Breast epithelium (tissue), 4 donors: ENCODE measurements around the gene HMGB4. TPM values are rescaled to one million over a fixed set of nuclear protein-coding genes. Genes with fewer than 3 reads are reported as not detected.

Experiments
- DNase-seq, 2 donors: peaks; one replicate each; pipeline ENCODE4 v3.0.0-alpha.2; 2019; ENCODE audit warnings: low spot score in 2 of 2
- H3K27ac ChIP-seq, 2 donors: fragments of 200-600 bp; sonication (generic) in 1 of 2; one replicate each; pipeline ENCODE4 v1.5.1; 2016 to 2019; ENCODE audit warnings: mild to moderate bottlenecking in 1 of 2
- H3K27me3 ChIP-seq, 2 donors: fragments of 200-600 bp; sonication (generic) in 1 of 2; one replicate each; pipeline versions ENCODE4 v1.5.1 to v1.6.0; 2017 to 2019; ENCODE audit warnings: control low read depth in 1 of 2, mild to moderate bottlenecking in 1 of 2
- H3K36me3 ChIP-seq: fragments of 200-600 bp; one replicate; pipeline ENCODE4 v1.5.1; 2019
- H3K4me1 ChIP-seq, 2 donors: fragments of 200-600 bp; sonication (generic); one replicate each; pipeline ENCODE4 v1.5.1; 2016 to 2019; ENCODE audit warnings: control low read depth in 1 of 2
- H3K4me3 ChIP-seq, 3 donors: fragments of 200-600 bp; sonication (generic); 1 replicate in 2 of 3; 2 replicates in 1 of 3; pipeline ENCODE4 v1.5.1; 2016 to 2019; ENCODE audit warnings: mild to moderate bottlenecking in 3 of 3, moderate library complexity in 2 of 3
- H3K9me3 ChIP-seq, 2 donors: fragments of 200-600 bp; sonication (generic) in 1 of 2; one replicate each; pipeline ENCODE4 v1.5.1; 2016 to 2019; ENCODE audit warnings: control low read depth in 1 of 2
- POLR2A ChIP-seq: fragments of 450-650 bp; IDR thresholded peaks from one replicate; pipeline ENCODE4 v1.6.1; 2016; ENCODE audit warnings: antibody characterized with exemption, mild to moderate bottlenecking, moderate library complexity
- POLR2AphosphoS5 ChIP-seq, 3 donors: sonication (generic); formaldehyde crosslinking; IDR thresholded peaks; one replicate each; pipeline ENCODE4 v1.6.1; 2017; ENCODE audit warnings: antibody characterized with exemption in 3 of 3
- intact Hi-C: fragments of 100-400 bp; cut with DNase I; formaldehyde crosslinking; loops from one replicate; pipeline ENCODE4 v1.15.1; 2023; ENCODE audit warnings: low total_unique reads
- total RNA-seq, 3 donors: library from RNA; depleted of rRNA; stranded (reverse); fragments of >200 nt; gene quantifications; one replicate each; pipeline ENCODE4 v1.1.0, GENCODE V29; 2016
- TF ChIP-seq, protein P1 (sequence below), 3 donors: fragments of 450-650 bp; IDR thresholded peaks; one replicate each; pipeline ENCODE4 v1.5.1; 2016 to 2017; ENCODE audit warnings: antibody characterized with exemption in 3 of 3, mild to moderate bottlenecking in 3 of 3, moderate library complexity in 3 of 3

Gene HMGB4
- total RNA-seq, 3 donors from 2014 or later, result not detected

DNA sequence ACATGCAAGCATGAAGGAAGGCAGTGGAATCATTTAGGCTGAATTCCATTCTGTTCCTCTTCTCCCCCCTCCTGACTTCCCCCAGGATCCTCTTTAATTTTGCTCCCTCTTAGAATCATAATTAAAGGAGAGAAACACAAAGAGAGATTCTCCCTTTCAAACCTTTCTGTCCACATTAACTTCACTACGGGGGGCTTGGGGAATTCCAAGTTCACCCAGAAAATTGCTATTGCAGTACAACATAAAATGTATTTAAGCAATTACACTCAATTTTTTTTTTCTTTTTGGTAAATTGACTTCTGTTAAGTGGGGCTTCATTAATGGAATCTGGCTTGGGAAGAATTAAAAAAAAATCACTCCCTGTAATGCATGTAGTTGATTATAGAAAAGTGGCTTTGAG is 13.4 kb upstream of the HMGB4 start:
- Histone ChIP-seq H3K4me1 (no peaks in the 10 kb centered on the region), H3K4me3 (no peak overlapping the region), H3K36me3 (no peaks in the 10 kb centered on the region), H3K27ac (no peak overlapping the region), H3K27me3 (peaks cover 0 to 4% of the 10 kb centered on the region in 2 donors), H3K9me3 (no peaks in the 10 kb centered on the region)
- intact Hi-C loops, result no loop called here
- TF ChIP-seq, protein P1, sequence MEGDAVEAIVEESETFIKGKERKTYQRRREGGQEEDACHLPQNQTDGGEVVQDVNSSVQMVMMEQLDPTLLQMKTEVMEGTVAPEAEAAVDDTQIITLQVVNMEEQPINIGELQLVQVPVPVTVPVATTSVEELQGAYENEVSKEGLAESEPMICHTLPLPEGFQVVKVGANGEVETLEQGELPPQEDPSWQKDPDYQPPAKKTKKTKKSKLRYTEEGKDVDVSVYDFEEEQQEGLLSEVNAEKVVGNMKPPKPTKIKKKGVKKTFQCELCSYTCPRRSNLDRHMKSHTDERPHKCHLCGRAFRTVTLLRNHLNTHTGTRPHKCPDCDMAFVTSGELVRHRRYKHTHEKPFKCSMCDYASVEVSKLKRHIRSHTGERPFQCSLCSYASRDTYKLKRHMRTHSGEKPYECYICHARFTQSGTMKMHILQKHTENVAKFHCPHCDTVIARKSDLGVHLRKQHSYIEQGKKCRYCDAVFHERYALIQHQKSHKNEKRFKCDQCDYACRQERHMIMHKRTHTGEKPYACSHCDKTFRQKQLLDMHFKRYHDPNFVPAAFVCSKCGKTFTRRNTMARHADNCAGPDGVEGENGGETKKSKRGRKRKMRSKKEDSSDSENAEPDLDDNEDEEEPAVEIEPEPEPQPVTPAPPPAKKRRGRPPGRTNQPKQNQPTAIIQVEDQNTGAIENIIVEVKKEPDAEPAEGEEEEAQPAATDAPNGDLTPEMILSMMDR (IDR thresholded peaks at IDR 0.05), result no peak
- TF ChIP-seq POLR2AphosphoS5 (IDR thresholded peaks at IDR 0.05) (no peak), POLR2A (no peak)
- no peak for DNase-seq

DNA sequence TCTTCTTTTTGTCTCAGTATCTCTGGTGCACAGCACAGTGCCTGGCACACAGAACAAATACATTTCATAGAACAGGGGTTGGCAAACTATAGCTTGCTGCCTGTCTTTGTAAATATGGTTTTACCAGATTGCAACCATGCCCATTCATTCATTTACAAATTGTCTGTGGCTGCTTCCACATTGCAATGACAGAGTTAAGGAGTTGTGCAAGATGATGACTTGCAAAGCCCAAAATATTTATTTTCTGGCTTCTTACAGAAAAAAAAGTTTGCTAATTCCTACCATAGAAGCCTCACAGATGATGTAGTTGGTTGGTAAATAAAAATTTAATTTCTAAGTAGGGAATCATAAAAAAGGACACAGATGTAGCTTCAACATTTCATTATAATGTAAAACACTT is 11.2 kb upstream of the HMGB4 start:
- intact Hi-C loops, result no loop called here
- Histone ChIP-seq H3K9me3 (no peaks in the 10 kb centered on the region), H3K27me3 (peaks cover 0 to 9% of the 10 kb centered on the region in 2 donors), H3K27ac (no peak overlapping the region), H3K36me3 (no peaks in the 10 kb centered on the region), H3K4me1 (no peaks in the 10 kb centered on the region), H3K4me3 (no peak overlapping the region)
- TF ChIP-seq, protein P1 (IDR thresholded peaks at IDR 0.05), result no peak
- no peak for TF ChIP-seq POLR2AphosphoS5 (IDR thresholded peaks at IDR 0.05)
- TF ChIP-seq POLR2A, result no peak
- DNase-seq, result no peak

DNA sequence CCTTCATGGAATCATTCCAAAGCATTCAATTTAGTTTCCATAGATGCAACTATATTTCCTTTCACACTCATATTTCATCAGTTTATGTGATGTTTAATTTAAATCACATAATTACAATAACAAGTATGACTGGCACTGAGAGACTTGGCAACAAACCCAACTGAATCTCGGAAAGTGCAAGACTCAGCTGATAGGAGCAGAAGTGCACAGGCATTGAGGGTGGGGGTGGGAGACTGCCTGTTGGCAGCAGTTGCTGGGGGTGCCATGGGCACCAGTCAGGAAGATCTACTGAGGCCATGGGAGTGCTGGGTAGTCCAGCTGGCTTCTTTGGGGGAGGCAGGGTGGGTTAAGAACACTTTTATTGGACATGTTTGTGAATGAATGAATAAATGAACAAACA is 10.4 kb upstream of the HMGB4 start:
- no peaks in the 10 kb centered on the region for H3K4me1 ChIP-seq
- H3K36me3 ChIP-seq, result no peaks in the 10 kb centered on the region
- H3K4me3 ChIP-seq, result no peak overlapping the region
- H3K27me3 ChIP-seq, result peaks cover 0 to 9% of the 10 kb centered on the region in 2 donors
- no peak for DNase-seq
- TF ChIP-seq POLR2A, result no peak
- TF ChIP-seq POLR2AphosphoS5 (IDR thresholded peaks at IDR 0.05), result no peak
- TF ChIP-seq, protein P1 (IDR thresholded peaks at IDR 0.05), result no peak
- intact Hi-C loops, result no loop called here
- H3K9me3 ChIP-seq, result no peaks in the 10 kb centered on the region
- H3K27ac ChIP-seq, result no peak overlapping the region

GRCh38 chr1:33854091-33854490 is 9.8 kb upstream of the HMGB4 start:
- Histone ChIP-seq H3K27ac (no peak overlapping the region), H3K27me3 (peaks cover 0 to 9% of the 10 kb centered on the region in 2 donors), H3K9me3 (no peaks in the 10 kb centered on the region), H3K4me1 (no peaks in the 10 kb centered on the region), H3K36me3 (no peaks in the 10 kb centered on the region), H3K4me3 (no peak overlapping the region)
- TF ChIP-seq POLR2AphosphoS5 (IDR thresholded peaks at IDR 0.05) (no peak), POLR2A (no peak)
- TF ChIP-seq, protein P1 (IDR thresholded peaks at IDR 0.05), result no peak
- DNase-seq, result no peak
- intact Hi-C loops, result no loop called here

DNA sequence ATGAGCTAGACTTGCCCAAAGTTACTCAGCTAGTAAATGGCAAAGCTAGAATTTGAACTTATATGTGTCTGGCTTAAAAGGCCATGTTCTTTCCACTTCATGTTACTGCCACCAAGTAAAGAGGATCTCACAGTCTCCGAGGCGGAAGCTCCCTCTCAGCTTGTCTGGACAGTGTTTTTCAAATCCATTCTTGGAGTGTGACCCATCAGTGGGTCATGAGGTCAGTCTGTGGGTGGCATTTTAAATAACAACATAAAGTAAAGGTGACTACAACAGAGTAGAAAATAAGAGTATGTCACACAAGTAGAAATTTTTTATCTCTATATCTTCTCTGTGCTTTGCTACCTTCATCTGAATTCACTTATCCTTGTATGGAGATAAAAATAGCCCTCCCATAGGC is 3.2 kb upstream of the HMGB4 start:
- DNase-seq, result no peak
- H3K27ac ChIP-seq, result no peak overlapping the region
- H3K4me3 ChIP-seq, result no peak overlapping the region
- no peaks in the 10 kb centered on the region for H3K4me1 ChIP-seq
- no peaks in the 10 kb centered on the region for H3K36me3 ChIP-seq
- TF ChIP-seq, protein P1 (IDR thresholded peaks at IDR 0.05), result no peak
- TF ChIP-seq POLR2A (no peak), POLR2AphosphoS5 (IDR thresholded peaks at IDR 0.05) (no peak)
- H3K27me3 ChIP-seq, result peaks cover 0 to 6% of the 10 kb centered on the region in 2 donors
- no peaks in the 10 kb centered on the region for H3K9me3 ChIP-seq
- intact Hi-C loops, result loop anchor here (1.0 kb wide), 1 partner anchor 10 kb away; no protein-coding TSS in a partner anchor
